Measurements from ENCODE around the gene MBTPS1.

GRCh38 chr16:84080813-84081212 is 35.9 kb downstream of the MBTPS1 start:
- TF ChIP-seq CTCF (IDR thresholded peaks at IDR 0.05): no peak
- no peak for TF ChIP-seq POLR2A (IDR thresholded peaks at IDR 0.05)
